ENCODE data around the gene PRICKLE4. TPM values are rescaled to one million over a fixed set of nuclear protein-coding genes. Genes with fewer than 3 reads are reported as not detected.

The PRICKLE4 gene
- total and polyA plus RNA-seq, 5 experiments from 2014 or later, result not detected

DNA sequence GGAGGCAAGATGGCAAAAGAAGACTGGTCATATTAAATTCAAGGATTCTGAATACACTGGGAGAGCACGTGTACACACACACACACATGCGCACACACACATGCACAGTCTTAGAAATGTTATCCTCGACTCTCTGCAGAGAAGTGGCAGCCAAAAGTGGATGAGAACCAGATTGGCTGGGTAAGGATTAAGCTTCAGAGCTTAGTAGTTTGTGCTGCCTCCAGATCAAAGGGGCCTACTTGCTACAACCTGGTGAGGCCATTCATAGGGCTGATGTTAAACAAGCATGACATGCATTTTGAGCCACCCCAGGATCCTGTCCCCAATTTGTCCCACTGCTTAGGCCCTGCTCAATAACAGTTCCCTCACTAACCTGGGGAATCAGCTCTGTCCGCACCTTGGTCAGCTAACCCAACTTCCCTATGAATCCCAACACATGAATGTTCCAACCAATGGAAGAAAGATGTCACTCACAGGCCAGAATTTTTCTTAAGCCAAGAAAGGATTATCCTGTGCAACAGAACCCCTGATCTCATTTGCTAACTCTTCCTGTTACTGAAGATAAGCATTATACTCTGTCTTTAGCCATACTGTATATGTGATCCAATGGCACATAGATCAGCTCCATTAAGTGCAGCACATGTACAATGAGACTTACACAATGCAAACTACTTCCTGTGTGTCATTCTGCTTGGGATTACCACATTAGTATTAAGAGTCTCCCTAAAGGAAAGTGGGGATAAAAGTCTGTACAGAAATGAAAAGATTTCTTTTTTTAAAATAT is 37.9 kb downstream of the PRICKLE4 start:
- no peak overlapping the region for H3K27ac Mint-ChIP-seq
- no peaks in the 10 kb centered on the region for H3K36me3 Mint-ChIP-seq
- H3K9me3 Mint-ChIP-seq, result no peaks in the 10 kb centered on the region
- POLR2A ChIA-PET, result no interaction called here
- H3K27me3 Mint-ChIP-seq, result no peaks in the 10 kb centered on the region
- no peak overlapping the region for H3K4me3 Mint-ChIP-seq
- H3K4me1 Mint-ChIP-seq, result no peaks in the 10 kb centered on the region
- DNase-seq (no peak), ATAC-seq (no peak)

DNA sequence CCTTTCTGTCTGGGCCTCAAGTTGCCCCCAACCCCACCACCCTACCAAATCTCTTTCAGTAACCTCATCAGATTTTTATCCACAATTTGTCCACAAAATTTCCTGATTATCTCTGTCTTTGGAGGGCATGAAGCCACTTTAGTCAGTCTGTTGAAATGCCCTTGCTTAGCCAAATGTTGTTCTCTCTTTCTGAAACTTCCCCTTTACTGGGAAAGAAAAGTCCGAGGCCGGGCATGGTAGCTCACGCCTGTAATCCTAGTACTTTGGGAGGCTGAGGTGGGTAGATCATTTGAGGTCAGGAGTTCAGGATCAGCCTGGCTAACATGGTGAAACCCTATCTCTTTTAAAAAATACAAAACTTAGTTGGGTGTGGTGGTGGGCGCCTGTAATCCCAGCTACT is 40.7 kb downstream of the PRICKLE4 start:
- ATAC-seq (no peak), DNase-seq (no peak)
- H3K27me3 Mint-ChIP-seq, result no peaks in the 10 kb centered on the region
- POLR2A ChIA-PET, result no interaction called here
- H3K36me3 Mint-ChIP-seq, result no peaks in the 10 kb centered on the region
- H3K9me3 Mint-ChIP-seq, result no peaks in the 10 kb centered on the region
- peak overlapping the region in 1 of 10 donors; percentile 39 for H3K27ac Mint-ChIP-seq
- H3K4me3 Mint-ChIP-seq, result no peak overlapping the region
- H3K4me1 Mint-ChIP-seq, result no peaks in the 10 kb centered on the region

DNA sequence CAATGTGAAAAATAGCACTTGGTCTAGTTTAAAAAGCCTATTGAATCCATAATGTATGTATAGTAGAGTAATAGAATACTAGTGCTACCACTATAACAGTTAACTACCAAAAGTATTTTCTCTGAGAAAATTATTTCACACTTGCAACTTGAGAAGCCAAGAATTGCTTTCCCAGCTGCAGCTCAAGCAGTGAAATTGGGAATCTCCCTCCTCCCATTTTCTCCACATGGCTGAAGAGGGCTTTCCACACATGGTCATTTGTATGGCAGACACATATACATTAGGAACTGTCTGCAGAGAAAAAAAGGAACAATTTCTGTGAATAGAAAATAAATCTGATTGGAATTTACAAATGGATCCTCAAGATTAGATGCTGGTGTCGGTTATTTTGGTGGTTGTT is 41.4 kb downstream of the PRICKLE4 start:
- Mint-ChIP-seq H3K36me3 (no peaks in the 10 kb centered on the region), H3K4me1 (no peaks in the 10 kb centered on the region), H3K27ac (no peak overlapping the region), H3K27me3 (no peaks in the 10 kb centered on the region), H3K4me3 (no peak overlapping the region), H3K9me3 (no peaks in the 10 kb centered on the region)
- POLR2A ChIA-PET, result no interaction called here
- DNase-seq (no peak), ATAC-seq (no peak)

GRCh38 chr6:41823178-41823577 is 42.6 kb downstream of the PRICKLE4 start:
- Mint-ChIP-seq H3K4me1 (no peaks in the 10 kb centered on the region), H3K9me3 (no peaks in the 10 kb centered on the region), H3K27ac (no peak overlapping the region), H3K4me3 (no peak overlapping the region), H3K27me3 (no peaks in the 10 kb centered on the region), H3K36me3 (no peaks in the 10 kb centered on the region)
- ATAC-seq (no peak), DNase-seq (no peak)
- POLR2A ChIA-PET, result no interaction called here

DNA sequence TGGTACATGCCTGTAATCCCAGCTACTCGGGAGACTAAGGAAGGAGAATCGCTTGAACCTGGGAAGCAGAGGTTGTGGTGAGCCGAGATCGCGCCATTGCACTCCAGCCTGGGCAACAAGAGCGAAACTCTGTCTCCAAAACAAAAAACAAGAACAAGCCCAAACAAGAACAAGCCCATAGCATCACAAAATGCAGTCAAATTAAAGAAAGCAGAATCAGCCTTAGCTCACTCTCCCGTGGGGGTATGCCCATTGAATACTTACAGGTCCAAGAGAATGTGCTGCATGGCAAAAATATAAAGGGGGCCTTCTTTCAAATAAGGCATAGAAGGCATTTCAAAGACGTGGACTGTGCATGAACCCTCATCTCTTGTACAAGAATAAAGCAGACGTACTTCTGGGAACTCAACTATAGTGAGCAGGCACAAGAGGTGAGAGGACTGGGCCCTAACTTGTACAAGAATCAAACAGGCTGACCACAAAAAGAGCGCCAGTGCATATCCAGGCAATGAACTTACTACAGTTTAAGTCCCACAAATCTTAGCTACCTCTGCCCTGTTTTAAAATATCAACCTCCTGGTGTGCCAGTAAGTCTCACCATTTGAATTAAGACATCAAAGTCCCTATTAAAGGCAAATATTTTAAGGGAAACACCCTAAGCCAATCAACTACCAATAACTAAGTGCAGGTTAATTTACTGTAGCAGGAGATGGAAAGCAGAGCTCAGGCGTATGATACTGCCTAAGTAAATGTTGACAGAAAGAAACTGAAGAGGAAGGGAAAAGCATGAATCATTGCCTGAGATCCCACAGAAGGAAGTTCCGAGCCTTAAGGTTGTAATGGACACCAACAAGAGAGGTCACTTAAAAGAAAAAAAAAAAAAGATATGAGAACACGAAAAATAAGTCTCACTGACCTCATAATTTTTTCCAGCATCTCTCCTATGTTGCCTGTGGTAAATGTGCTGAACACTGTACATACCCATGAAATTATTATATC is 44.3 kb downstream of the PRICKLE4 start:
- Mint-ChIP-seq H3K36me3 (no peaks in the 10 kb centered on the region), H3K9me3 (no peaks in the 10 kb centered on the region), H3K27me3 (no peaks in the 10 kb centered on the region), H3K4me3 (no peak overlapping the region), H3K4me1 (no peaks in the 10 kb centered on the region), H3K27ac (no peak overlapping the region)
- no peak for DNase-seq
- ATAC-seq, result no peak
- POLR2A ChIA-PET, result no interaction called here

DNA sequence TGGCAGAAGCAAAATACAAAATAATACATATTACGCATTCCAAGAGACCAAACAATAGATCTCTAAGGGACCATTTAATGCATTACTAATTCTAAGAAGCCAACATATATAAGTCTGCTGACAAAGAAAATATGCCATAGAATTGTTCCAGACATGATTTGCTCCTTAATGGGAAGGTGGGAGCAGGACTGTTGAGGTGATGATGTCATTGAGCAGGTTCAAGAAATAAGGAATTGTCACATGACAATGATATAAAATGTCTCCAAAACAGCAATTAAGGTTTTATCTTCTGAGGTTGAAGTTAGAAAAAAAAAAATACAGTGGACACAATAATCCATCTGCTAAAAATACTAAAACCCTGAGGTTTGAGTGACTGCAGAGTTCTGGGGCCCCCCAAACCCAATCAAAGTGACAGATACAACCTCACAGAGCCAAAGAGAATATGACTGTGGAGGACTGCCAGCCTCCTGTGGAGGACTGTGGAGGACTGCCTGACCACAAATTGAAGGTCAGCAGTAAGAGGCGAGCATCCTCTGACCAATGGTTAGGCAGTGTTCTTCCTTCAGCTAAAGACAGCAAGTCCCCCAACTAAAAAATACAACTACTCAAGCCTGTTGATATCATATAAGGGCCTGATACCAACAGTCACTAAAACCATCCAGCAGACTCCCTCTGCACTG is 45.9 kb downstream of the PRICKLE4 start:
- H3K9me3 Mint-ChIP-seq, result no peaks in the 10 kb centered on the region
- peaks cover 0 to under 1% (median under 1%) of the 10 kb centered on the region in 3 donors for H3K36me3 Mint-ChIP-seq
- DNase-seq (no peak), ATAC-seq (no peak)
- no peaks in the 10 kb centered on the region for H3K4me1 Mint-ChIP-seq
- H3K4me3 Mint-ChIP-seq, result no peak overlapping the region
- H3K27ac Mint-ChIP-seq, result no peak overlapping the region
- H3K27me3 Mint-ChIP-seq, result no peaks in the 10 kb centered on the region
- POLR2A ChIA-PET, result no interaction called here

GRCh38 chr6:41832263-41832662 is 51.7 kb downstream of the PRICKLE4 start:
- Mint-ChIP-seq H3K4me1 (peaks cover 4 to 10% (median 5%) of the 10 kb centered on the region in 4 donors), H3K27ac (no peak overlapping the region), H3K27me3 (no peaks in the 10 kb centered on the region), H3K9me3 (no peaks in the 10 kb centered on the region), H3K4me3 (no peak overlapping the region), H3K36me3 (peaks cover 0 to 4% (median 3%) of the 10 kb centered on the region in 3 donors)
- ATAC-seq (no peak), DNase-seq (no peak)
- POLR2A ChIA-PET, result no interaction called here

DNA sequence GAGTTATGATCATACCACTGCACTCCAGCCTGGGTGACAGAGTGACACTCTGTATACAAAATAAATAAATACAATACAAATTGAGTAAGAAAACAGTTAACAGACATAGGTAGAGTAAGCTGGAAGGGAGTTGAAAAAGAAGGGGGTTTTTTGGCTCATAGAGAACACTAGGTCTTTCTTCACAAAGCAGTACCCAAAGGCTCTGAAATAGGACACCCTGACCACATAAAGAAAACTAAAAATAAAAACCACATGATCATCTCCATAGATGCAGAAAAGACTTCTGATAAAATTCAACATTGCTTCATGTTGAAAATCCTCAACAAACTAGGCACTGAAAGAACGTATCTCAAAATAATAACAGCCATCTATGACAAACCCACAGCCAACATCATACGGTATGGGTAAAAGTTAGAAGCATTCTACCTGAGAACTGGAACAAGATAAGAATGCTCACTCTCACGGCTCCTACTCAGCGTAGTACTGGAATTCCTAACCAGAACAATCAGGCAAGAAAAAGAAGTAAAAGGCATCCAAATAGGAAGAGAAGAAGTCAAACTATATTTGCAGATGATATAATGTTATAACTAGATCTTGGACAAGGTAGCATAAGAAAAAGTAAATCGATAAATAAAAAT is 55.6 kb downstream of the PRICKLE4 start:
- H3K4me3 Mint-ChIP-seq, result no peak overlapping the region
- peak in 1 of 2 donors; percentile 59 for ATAC-seq
- POLR2A ChIA-PET, result no interaction called here

DNA sequence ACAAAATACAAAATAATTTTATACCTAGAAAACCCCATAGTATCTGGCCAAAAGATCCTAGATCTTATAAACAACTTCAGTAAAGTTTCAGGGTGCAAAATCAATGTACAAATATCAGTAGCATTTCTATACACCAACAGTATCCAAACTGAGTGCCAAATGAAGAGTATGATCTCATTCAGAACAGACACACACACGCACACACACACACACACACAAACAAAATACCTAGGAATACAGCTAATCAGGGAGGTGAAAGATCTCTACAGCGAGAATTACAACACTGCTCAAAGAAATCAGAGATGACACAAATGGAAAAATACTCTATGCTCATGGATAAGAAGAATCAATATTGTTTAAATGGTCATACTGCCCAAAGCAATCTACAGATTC is 56.1 kb downstream of the PRICKLE4 start:
- peaks cover 4 to 10% (median 5%) of the 10 kb centered on the region in 4 donors for H3K4me1 Mint-ChIP-seq
- no peaks in the 10 kb centered on the region for H3K9me3 Mint-ChIP-seq
- H3K27ac Mint-ChIP-seq, result no peak overlapping the region
- no peaks in the 10 kb centered on the region for H3K27me3 Mint-ChIP-seq
- peaks cover 0 to 2% (median 2%) of the 10 kb centered on the region in 3 donors for H3K36me3 Mint-ChIP-seq
- DNase-seq, result no peak
- no peak for ATAC-seq
- H3K4me3 Mint-ChIP-seq, result no peak overlapping the region
- POLR2A ChIA-PET, result no interaction called here

More for the DNA sequence above, 55.6 kb downstream of the PRICKLE4 start:
- DNase-seq, result peak in 2 of 10 donors; percentile 0 to 5
- Mint-ChIP-seq H3K27ac (peak overlapping the region in 3 of 10 donors; percentile 1 to 29 (median 26)), H3K36me3 (peaks cover 0 to 4% (median 3%) of the 10 kb centered on the region in 3 donors), H3K27me3 (no peaks in the 10 kb centered on the region), H3K4me1 (peaks cover 4 to 10% (median 5%) of the 10 kb centered on the region in 4 donors), H3K9me3 (no peaks in the 10 kb centered on the region)

Other genes with a start within 250 kb of the PRICKLE4 start
- 1 to 10 TPM; 3.9 to 5.1 TPM for gene FOXP4, start 234.4 kb upstream of the PRICKLE4 start, total RNA-seq
- gene FOXP4, start 234.4 kb upstream of the PRICKLE4 start, polyA plus RNA-seq, result under 1 TPM; 0.07 to 0.19 (median 0.15) TPM
- gene MDFI, start 142.3 kb upstream of the PRICKLE4 start, total RNA-seq, result not detected
- gene MDFI, start 142.3 kb upstream of the PRICKLE4 start, polyA plus RNA-seq, result not detected
- gene TFEB, start 45.2 kb upstream of the PRICKLE4 start, total RNA-seq, result 10 to 100 TPM in 1 of 2 experiments, 1 to 10 TPM in 1; 9.2 to 10.8 TPM
- 1 to 10 TPM; 2.6 to 9.4 (median 6.1) TPM for gene TFEB, start 45.2 kb upstream of the PRICKLE4 start, polyA plus RNA-seq
- gene PGC, start 33.4 kb upstream of the PRICKLE4 start, total RNA-seq, result not detected
- gene PGC, start 33.4 kb upstream of the PRICKLE4 start, polyA plus RNA-seq, result not detected
- gene FRS3, start 882 bp upstream of the PRICKLE4 start, total RNA-seq, result 1 to 10 TPM; 7.5 to 7.6 TPM
- 1 to 10 TPM in 2 of 3 donors, under 1 TPM in 1; 0.91 to 2.8 (median 2.1) TPM for gene FRS3, start 882 bp upstream of the PRICKLE4 start, polyA plus RNA-seq
- 100 to 1,000 TPM; 134 to 135 TPM for gene TOMM6, start 6.9 kb downstream of the PRICKLE4 start, total RNA-seq
- 100 to 1,000 TPM; 433 to 440 (median 433) TPM for gene TOMM6, start 6.9 kb downstream of the PRICKLE4 start, polyA plus RNA-seq
- gene USP49, start 114.6 kb downstream of the PRICKLE4 start, total RNA-seq, result 1 to 10 TPM; 2.0 to 3.0 TPM
- under 1 TPM; 0.34 to 0.48 (median 0.42) TPM for gene USP49, start 114.6 kb downstream of the PRICKLE4 start, polyA plus RNA-seq
- 10 to 100 TPM in 1 of 2 experiments, 1 to 10 TPM in 1; 8.8 to 12.5 TPM for gene MED20, start 140.4 kb downstream of the PRICKLE4 start, total RNA-seq
- gene MED20, start 140.4 kb downstream of the PRICKLE4 start, polyA plus RNA-seq, result 1 to 10 TPM; 2.8 to 5.1 (median 4.3) TPM
- 1 to 10 TPM; 5.3 to 7.6 TPM for gene BYSL, start 140.7 kb downstream of the PRICKLE4 start, total RNA-seq
- gene BYSL, start 140.7 kb downstream of the PRICKLE4 start, polyA plus RNA-seq, result 1 to 10 TPM; 3.5 to 7.5 (median 4.9) TPM
- 100 to 1,000 TPM; 282 to 291 TPM for gene CCND3, start 161.0 kb downstream of the PRICKLE4 start, total RNA-seq
- gene CCND3, start 161.0 kb downstream of the PRICKLE4 start, polyA plus RNA-seq, result 100 to 1,000 TPM; 519 to 765 (median 628) TPM

Data from naive thymus-derived CD8-positive, alpha-beta T cell (primary cell).